Endothelial cell (in vitro differentiated cells): ENCODE data around the gene SCYL1. TPM values are rescaled to one million over a fixed set of nuclear protein-coding genes. Genes with fewer than 3 reads are reported as not detected.

Source experiments
- DNase-seq: peaks from one replicate; pipeline ENCODE4 v3.0.0; 2021; ENCODE audit warnings: low spot score
- H3K27ac Mint-ChIP-seq: one replicate; pipeline ENCODE4 v1.8.0; 2021; ENCODE audit warnings: mixed read lengths, inconsistent platforms; ENCODE audit not compliant: unreplicated experiment
- H3K27me3 Mint-ChIP-seq: one replicate; pipeline ENCODE4 v1.8.0; 2021; ENCODE audit warnings: mild to moderate bottlenecking, moderate library complexity, mixed read lengths, inconsistent platforms; ENCODE audit not compliant: unreplicated experiment
- H3K36me3 Mint-ChIP-seq: one replicate; pipeline ENCODE4 v1.8.0; 2021; ENCODE audit warnings: mild to moderate bottlenecking, low read depth, mixed read lengths, inconsistent platforms; ENCODE audit not compliant: unreplicated experiment
- H3K4me1 Mint-ChIP-seq: one replicate; pipeline ENCODE4 v1.8.0; 2021; ENCODE audit warnings: mild to moderate bottlenecking, mixed read lengths, inconsistent platforms; ENCODE audit not compliant: unreplicated experiment
- H3K4me3 Mint-ChIP-seq: one replicate; pipeline ENCODE4 v1.8.0; 2021; ENCODE audit warnings: mild to moderate bottlenecking, mixed read lengths, inconsistent platforms; ENCODE audit not compliant: unreplicated experiment
- H3K9me3 Mint-ChIP-seq: one replicate; pipeline ENCODE4 v1.8.0; 2021; ENCODE audit warnings: mixed read lengths, inconsistent platforms; ENCODE audit not compliant: unreplicated experiment
- total RNA-seq: library from RNA; stranded (reverse); fragmentation: NEBNext Ultra II Directional; extraction: Animal tissue kit (Norgen Biotek cat#: 25700); gene quantifications from one replicate; pipeline ENCODE4 v1.2.1, GENCODE V29; 2021; ENCODE audit not compliant: unreplicated experiment
- TF ChIP-seq, protein P1 (sequence below): fragments of 200-600 bp; sonication (generic); IDR thresholded peaks from one replicate; pipeline ENCODE4 v1.5.0; 2021; ENCODE audit warnings: antibody characterized with exemption; ENCODE audit not compliant: unreplicated experiment

Gene SCYL1
- total RNA-seq, 1 donor from 2014 or later: 99.1 TPM

GRCh38 chr11:65554057-65554818 lies 29.4 kb downstream of the SCYL1 start:
- H3K9me3 Mint-ChIP-seq: no peaks in the 10 kb centered on the region
- H3K4me3 Mint-ChIP-seq: no peak overlapping the region
- DNase-seq: no peak
- H3K4me1 Mint-ChIP-seq: peaks cover 19% of the 10 kb centered on the region
- H3K27me3 Mint-ChIP-seq: peaks cover 34% of the 10 kb centered on the region
- TF ChIP-seq, protein P1, sequence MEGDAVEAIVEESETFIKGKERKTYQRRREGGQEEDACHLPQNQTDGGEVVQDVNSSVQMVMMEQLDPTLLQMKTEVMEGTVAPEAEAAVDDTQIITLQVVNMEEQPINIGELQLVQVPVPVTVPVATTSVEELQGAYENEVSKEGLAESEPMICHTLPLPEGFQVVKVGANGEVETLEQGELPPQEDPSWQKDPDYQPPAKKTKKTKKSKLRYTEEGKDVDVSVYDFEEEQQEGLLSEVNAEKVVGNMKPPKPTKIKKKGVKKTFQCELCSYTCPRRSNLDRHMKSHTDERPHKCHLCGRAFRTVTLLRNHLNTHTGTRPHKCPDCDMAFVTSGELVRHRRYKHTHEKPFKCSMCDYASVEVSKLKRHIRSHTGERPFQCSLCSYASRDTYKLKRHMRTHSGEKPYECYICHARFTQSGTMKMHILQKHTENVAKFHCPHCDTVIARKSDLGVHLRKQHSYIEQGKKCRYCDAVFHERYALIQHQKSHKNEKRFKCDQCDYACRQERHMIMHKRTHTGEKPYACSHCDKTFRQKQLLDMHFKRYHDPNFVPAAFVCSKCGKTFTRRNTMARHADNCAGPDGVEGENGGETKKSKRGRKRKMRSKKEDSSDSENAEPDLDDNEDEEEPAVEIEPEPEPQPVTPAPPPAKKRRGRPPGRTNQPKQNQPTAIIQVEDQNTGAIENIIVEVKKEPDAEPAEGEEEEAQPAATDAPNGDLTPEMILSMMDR: no peak
- H3K27ac Mint-ChIP-seq: no peak overlapping the region
- peaks cover 4% of the 10 kb centered on the region for H3K36me3 Mint-ChIP-seq

- Mint-ChIP-seq H3K36me3 (peaks cover 5% of the 10 kb centered on the region), H3K4me1 (peaks cover 19% of the 10 kb centered on the region), H3K9me3 (no peaks in the 10 kb centered on the region), H3K4me3 (no peak overlapping the region), H3K27ac (no peak overlapping the region), H3K27me3 (peaks cover 36% of the 10 kb centered on the region)
- TF ChIP-seq, protein P1: no peak
- DNase-seq: no peak
Measured at GRCh38 chr11:65554842-65555430, 30.1 kb downstream of the SCYL1 start.

GRCh38 chr11:65555693-65556231 lies 30.9 kb downstream of the SCYL1 start:
- no peaks in the 10 kb centered on the region for H3K9me3 Mint-ChIP-seq
- peak overlapping the region; percentile 63 for H3K4me3 Mint-ChIP-seq
- H3K27ac Mint-ChIP-seq: peak overlapping the region; percentile 80
- peaks cover 7% of the 10 kb centered on the region for H3K36me3 Mint-ChIP-seq
- DNase-seq: no peak
- TF ChIP-seq, protein P1: no peak
- peaks cover 40% of the 10 kb centered on the region for H3K27me3 Mint-ChIP-seq
- peaks cover 27% of the 10 kb centered on the region for H3K4me1 Mint-ChIP-seq

GRCh38 chr11:65556470-65557279 lies 31.8 kb downstream of the SCYL1 start:
- DNase-seq: no peak
- TF ChIP-seq, protein P1: no peak
- Mint-ChIP-seq H3K9me3 (no peaks in the 10 kb centered on the region), H3K27me3 (peaks cover 39% of the 10 kb centered on the region), H3K27ac (peak overlapping the region; percentile 80), H3K4me1 (peaks cover 25% of the 10 kb centered on the region), H3K36me3 (peaks cover 7% of the 10 kb centered on the region), H3K4me3 (peak overlapping the region; percentile 80)
